Liver (tissue), 9 donors: ENCODE data around the gene ZNF536. TPM values are rescaled to one million over a fixed set of nuclear protein-coding genes. Genes with fewer than 3 reads are reported as not detected.

Source experiments
- DNase-seq: peaks from one replicate; pipeline ENCODE4 v3.0.0-alpha.2; 2017; ENCODE audit warnings: low spot score
- H3K27ac ChIP-seq, 2 donors: one replicate each; pipeline ENCODE4 v1.7.0; 2013; ENCODE audit warnings: inconsistent platforms in 2 of 2, low read length in 2 of 2, control low read depth in 1 of 2, low read depth in 1 of 2, mild to moderate bottlenecking in 1 of 2
- H3K27me3 ChIP-seq, 4 donors: one replicate each; pipeline versions ENCODE4 v1.6.1 to v1.7.0; 2013; ENCODE audit warnings: low read length in 3 of 4, inconsistent platforms in 1 of 4, mild to moderate bottlenecking in 1 of 4, moderate library complexity in 1 of 4; ENCODE audit not compliant: control insufficient read depth in 4 of 4, insufficient read depth in 4 of 4
- H3K36me3 ChIP-seq, 4 donors: one replicate each; pipeline versions ENCODE4 v1.6.1 to v1.7.0; 2013; ENCODE audit warnings: low read length in 3 of 4, mild to moderate bottlenecking in 3 of 4, low read depth in 1 of 4, moderate library complexity in 1 of 4; ENCODE audit not compliant: control insufficient read depth in 4 of 4, insufficient read depth in 3 of 4
- H3K4me1 ChIP-seq, 4 donors: one replicate each; pipeline versions ENCODE4 v1.6.1 to v1.7.0; 2013; ENCODE audit warnings: low read length in 3 of 4, mild to moderate bottlenecking in 3 of 4, moderate library complexity in 1 of 4; ENCODE audit not compliant: control insufficient read depth in 4 of 4, insufficient read depth in 4 of 4
- H3K4me3 ChIP-seq, 3 donors: one replicate each; pipeline versions ENCODE4 v1.6.1 to v1.7.0; 2013; ENCODE audit warnings: low read length in 3 of 3, control low read depth in 1 of 3, low read depth in 1 of 3, mild to moderate bottlenecking in 1 of 3
- H3K9ac ChIP-seq, 2 donors: one replicate each; pipeline ENCODE4 v1.7.0; 2013; ENCODE audit warnings: low read length in 2 of 2, mild to moderate bottlenecking in 2 of 2, moderate library complexity in 2 of 2, control low read depth in 1 of 2, low read depth in 1 of 2
- H3K9me3 ChIP-seq, 4 donors: one replicate each; pipeline versions ENCODE4 v1.6.1 to v1.7.0; 2013; ENCODE audit warnings: low read length in 3 of 4; ENCODE audit not compliant: control insufficient read depth in 4 of 4
- ATF3 ChIP-seq: IDR thresholded peaks from 2 replicates; pipeline ENCODE4 v1.6.1; 2016; ENCODE audit warnings: antibody characterized with exemption
- CTCF ChIP-seq: fragments of 150-350 bp; IDR thresholded peaks from 2 replicates; pipeline ENCODE4 v1.5.1; 2017; ENCODE audit warnings: improper control_type of control experiment, low read depth, low read length; ENCODE audit not compliant: missing input control
- EGR1 ChIP-seq, 2 donors: IDR thresholded peaks; 2 replicates each; pipeline ENCODE4 v1.6.1; 2016 to 2018; ENCODE audit warnings: antibody characterized with exemption in 2 of 2, low read depth in 2 of 2
- FOXA1 ChIP-seq: IDR thresholded peaks from 2 replicates; pipeline ENCODE4 v1.6.1; 2016; ENCODE audit warnings: antibody characterized with exemption
- FOXA2 ChIP-seq: IDR thresholded peaks from 2 replicates; pipeline ENCODE4 v1.6.1; 2016; ENCODE audit warnings: antibody characterized with exemption
- GABPA ChIP-seq, 2 donors: IDR thresholded peaks in 1 of 2; conservative IDR thresholded peaks in 1 of 2; 2 replicates each; pipeline ENCODE4 v1.6.1; 2016; ENCODE audit warnings: antibody characterized with exemption in 2 of 2, mild to moderate bottlenecking in 1 of 2, moderate library complexity in 1 of 2
- HNF4G ChIP-seq: IDR thresholded peaks from 2 replicates; pipeline ENCODE4 v1.6.1; 2016; ENCODE audit warnings: antibody characterized with exemption
- JUND ChIP-seq, 2 donors: IDR thresholded peaks; 2 replicates each; pipeline ENCODE4 v1.6.1; 2016; ENCODE audit warnings: antibody characterized with exemption in 2 of 2
- MAX ChIP-seq: IDR thresholded peaks from 2 replicates; pipeline ENCODE4 v1.6.1; 2016; ENCODE audit warnings: antibody characterized with exemption
- NR2F2 ChIP-seq: IDR thresholded peaks from 2 replicates; pipeline ENCODE4 v1.6.1; 2016; ENCODE audit warnings: antibody characterized with exemption
- RAD21 ChIP-seq, 2 donors: IDR thresholded peaks; 2 replicates each; pipeline ENCODE4 v1.6.1; 2016; ENCODE audit warnings: antibody characterized with exemption in 2 of 2, mild to moderate bottlenecking in 2 of 2
- REST ChIP-seq: IDR thresholded peaks from 2 replicates; pipeline ENCODE4 v1.6.1; 2016; ENCODE audit warnings: antibody characterized with exemption, mild to moderate bottlenecking
- RXRA ChIP-seq, 2 donors: IDR thresholded peaks; 2 replicates each; pipeline ENCODE4 v1.6.1; 2017 to 2018; ENCODE audit warnings: antibody characterized with exemption in 2 of 2, mild to moderate bottlenecking in 1 of 2
- SP1 ChIP-seq: IDR thresholded peaks from 2 replicates; pipeline ENCODE4 v1.6.1; 2018; ENCODE audit warnings: antibody characterized with exemption, mild to moderate bottlenecking
- TAF1 ChIP-seq: conservative IDR thresholded peaks from 2 replicates; pipeline ENCODE4 v1.6.1; 2016; ENCODE audit warnings: antibody characterized with exemption, mild to moderate bottlenecking
- ZBTB33 ChIP-seq: IDR thresholded peaks from 2 replicates; pipeline ENCODE4 v1.6.1; 2016; ENCODE audit warnings: antibody characterized with exemption
- WGBS: extraction: QIAGEN DNeasy Blood & Tissue Kit; methylation state at CpG from one replicate; pipeline ENCODE4 v1.1.7; 2013; 5-methylcytosine and 5-hydroxymethylcytosine counted together
- polyA plus RNA-seq, 2 donors: library from polyadenylated mRNA; stranded (reverse) in 1 of 2; unstranded in 1 of 2; fragments of 200-250 nt in 1 of 2; fragments of >200 nt in 1 of 2; fragmentation: Nextera tagmentation in 1 of 2; extraction: Ambion mirVana in 1 of 2; gene quantifications; one replicate each; pipeline versions ENCODE4 v1.2.1 to v1.2.3, GENCODE V29; 2013 to 2015
- total RNA-seq, 2 donors: library from RNA; depleted of rRNA; stranded (reverse); fragments of >200 nt; gene quantifications; one replicate each; pipeline ENCODE4 v1.2.3, GENCODE V29; 2014
- donor health status: healthy.
- donor health status: healthy.
- donor health status: healthy.
- donor health status: healthy.
- donor health status: healthy.

The ZNF536 gene
- total and polyA plus RNA-seq, 4 donors, result 0.02 to 0.17 (median 0.08) TPM

- Histone ChIP-seq H3K4me1 (no peaks in the 10 kb centered on the region), H3K9ac (no peak overlapping the region), H3K36me3 (no peaks in the 10 kb centered on the region), H3K27ac (no peak overlapping the region), H3K9me3 (no peaks in the 10 kb centered on the region), H3K27me3 (peaks cover 0 to 11% (median 6%) of the 10 kb centered on the region in 4 donors), H3K4me3 (no peak overlapping the region)
- DNase-seq, result no peak
- WGBS, result 82% methylated on average over 6 of the region's 6 CpGs
- no peak for TF ChIP-seq HNF4G
- TF ChIP-seq CTCF, result no peak
- no peak for TF ChIP-seq RXRA (IDR thresholded peaks at IDR 0.05)
- no peak for TF ChIP-seq REST
- TF ChIP-seq FOXA1, result no peak
- no peak for TF ChIP-seq ATF3
- no peak for TF ChIP-seq JUND (IDR thresholded peaks at IDR 0.05)
- no peak for TF ChIP-seq EGR1 (IDR thresholded peaks at IDR 0.05; ENCODE audit: low read depth in 2 of 2)
- no peak for TF ChIP-seq MAX
- no peak for TF ChIP-seq TAF1
- TF ChIP-seq SP1, result no peak
- no peak for TF ChIP-seq FOXA2
- no peak for TF ChIP-seq RAD21 (IDR thresholded peaks at IDR 0.05)
- no peak for TF ChIP-seq ZBTB33
- no peak for TF ChIP-seq NR2F2
These were observed 885 bp upstream of the ZNF536 start for GRCh38 chr19:30371161-30371836.

GRCh38 chr19:30373593-30373992 lies 1.4 kb downstream of the ZNF536 start:
- H3K9ac ChIP-seq, result no peak overlapping the region
- H3K36me3 ChIP-seq, result no peaks in the 10 kb centered on the region
- 18% methylated on average over 17 of the region's 17 CpGs for WGBS
- no peak for DNase-seq
- no peak overlapping the region for H3K4me3 ChIP-seq
- no peaks in the 10 kb centered on the region for H3K9me3 ChIP-seq
- TF ChIP-seq SP1 (no peak), RAD21 (IDR thresholded peaks at IDR 0.05) (no peak), RXRA (IDR thresholded peaks at IDR 0.05) (no peak), GABPA (IDR thresholded peaks at IDR 0.05 in 1 of 2, conservative IDR thresholded peaks at IDR 0.05 in 1 of 2) (no peak), ATF3 (no peak), MAX (no peak)
- no peak overlapping the region for H3K27ac ChIP-seq
- no peaks in the 10 kb centered on the region for H3K4me1 ChIP-seq
- H3K27me3 ChIP-seq, result peaks cover 0 to 11% (median 7%) of the 10 kb centered on the region in 4 donors
